T1000 (cell line): ENCODE results near the gene FAIM2.

ENCODE experiments used
- DNase-seq: peaks from one replicate; lab custom pipeline; 2025; ENCODE audit warnings: mixed read lengths; lab: John Stamatoyannopoulos, UW

FAIM2 gene

GRCh38 chr12:49824416-49824815 is 79.3 kb downstream of the FAIM2 start:
- DNase-seq, result no peak

GRCh38 chr12:49823951-49824350 is 79.7 kb downstream of the FAIM2 start:
- no peak for DNase-seq

GRCh38 chr12:49823350-49823749 is 80.3 kb downstream of the FAIM2 start:
- no peak for DNase-seq

DNA sequence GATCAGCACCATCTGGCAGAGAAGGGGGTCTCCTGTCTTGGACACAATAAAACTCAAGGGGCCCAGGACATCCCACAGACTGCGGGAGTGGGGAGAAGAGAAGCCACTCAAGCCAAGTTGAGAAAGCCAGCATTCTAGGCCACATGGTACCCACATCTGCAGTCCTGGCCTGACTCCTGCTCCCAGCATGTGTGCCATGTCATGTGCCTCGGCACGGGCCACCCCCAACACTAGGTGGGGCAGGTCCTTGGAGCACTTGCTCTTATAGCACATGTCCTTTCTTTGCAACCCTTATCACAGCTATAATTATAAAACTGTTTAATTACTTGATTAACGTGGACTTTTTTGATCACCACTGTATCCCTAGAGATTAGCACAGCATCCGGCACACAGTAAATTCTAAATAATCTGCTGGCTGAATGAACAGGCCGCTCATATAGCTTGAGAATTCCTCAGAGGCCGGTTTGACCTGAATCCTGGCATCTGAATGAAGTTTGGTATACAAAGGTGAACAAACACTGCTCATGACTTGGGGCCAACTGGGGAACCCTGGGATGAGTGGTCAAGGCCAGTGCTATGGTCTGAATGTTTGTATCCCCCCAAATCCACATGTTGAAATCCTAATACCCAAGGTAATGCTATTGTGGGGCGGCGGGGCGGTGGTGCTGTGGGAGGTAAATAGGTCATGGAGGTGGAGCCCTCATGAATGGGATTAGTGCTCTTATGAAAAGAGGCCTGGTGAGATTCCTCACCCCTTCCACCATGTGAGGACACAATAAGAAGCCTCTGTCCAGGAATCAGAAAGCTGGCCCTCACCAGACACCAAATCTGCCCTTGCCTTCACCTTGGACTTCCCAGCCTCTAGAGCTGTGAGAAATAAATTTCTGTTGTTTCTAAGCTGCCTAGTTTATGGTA is 82.1 kb downstream of the FAIM2 start:
- DNase-seq, result no peak

GRCh38 chr12:49819786-49820185 is 83.9 kb downstream of the FAIM2 start:
- DNase-seq, result no peak

DNA sequence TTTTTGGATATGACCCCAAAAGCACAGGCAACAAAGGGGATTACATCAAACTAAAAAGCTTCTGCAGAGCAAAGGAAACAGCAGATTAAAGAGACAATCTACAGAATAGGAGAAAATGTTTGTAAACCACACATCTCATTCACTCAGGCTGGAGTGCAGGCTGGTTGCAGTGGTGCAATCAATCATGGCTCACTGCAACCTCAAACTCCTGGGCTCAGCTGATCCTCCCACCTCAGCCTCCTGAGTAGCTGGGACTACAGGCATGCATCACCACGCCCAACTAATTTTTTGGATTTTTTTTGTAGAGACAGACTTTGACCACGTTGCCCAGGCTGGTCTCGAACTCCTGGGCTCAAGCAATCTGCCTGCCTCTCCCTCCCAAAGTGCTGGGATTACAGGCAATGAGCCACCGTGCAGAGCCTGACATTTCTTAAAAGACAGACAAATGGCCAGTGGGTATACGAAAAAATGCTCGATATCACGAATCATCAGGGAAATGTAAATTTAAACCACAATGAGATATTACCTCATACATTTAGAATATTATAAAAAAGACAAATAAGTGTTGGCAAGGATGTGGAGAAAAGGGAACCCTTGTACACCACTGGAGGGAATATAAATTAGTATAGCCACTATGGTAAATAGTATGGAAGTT is 85.3 kb downstream of the FAIM2 start:
- DNase-seq, result no peak
